MCF 10A (cell line): ENCODE data around the gene ZNF710. TPM values are rescaled to one million over a fixed set of nuclear protein-coding genes. Genes with fewer than 3 reads are reported as not detected.

Experiments used
- BruUV-seq: library from RNA; stranded (reverse); fragments of 400-500 nt; replicated peaks from 2 replicates; lab custom pipeline; 2021; lab: Mats Ljungman, UMichigan
- CTCF ChIA-PET: fragments of 300-600 bp; sonication (Branson Sonifier 250); formaldehyde crosslinking; extraction: SDS; loops from one replicate; lab custom pipeline; 2021; ENCODE audit warnings: antibody characterized with exemption, inconsistent platforms; lab: Yijun Ruan, JAX
- POLR2A ChIA-PET: fragments of 300-600, 350-650 bp; sonication (Branson Sonifier 250); formaldehyde crosslinking; extraction: SDS; loops from one replicate; lab custom pipeline; 2020; ENCODE audit warnings: antibody characterized with exemption, inconsistent platforms; lab: Yijun Ruan, JAX
- DNase-seq: peaks from one replicate; pipeline ENCODE4 v3.0.0-alpha.2; 2018; ENCODE audit not compliant: unreplicated experiment
- H3K27ac Mint-ChIP-seq: one replicate; pipeline ENCODE4 v1.8.0; 2022; ENCODE audit warnings: mild to moderate bottlenecking, low read depth, mixed read lengths; ENCODE audit not compliant: unreplicated experiment
- H3K27me3 Mint-ChIP-seq: one replicate; pipeline ENCODE4 v1.8.0; 2022; ENCODE audit warnings: mixed read lengths; ENCODE audit not compliant: insufficient read depth, unreplicated experiment
- H3K36me3 Mint-ChIP-seq: one replicate; pipeline ENCODE4 v1.8.0; 2022; ENCODE audit warnings: mild to moderate bottlenecking, moderate library complexity, mixed read lengths; ENCODE audit not compliant: insufficient read depth, unreplicated experiment
- H3K4me1 Mint-ChIP-seq: one replicate; pipeline ENCODE4 v1.8.0; 2022; ENCODE audit warnings: mixed read lengths; ENCODE audit not compliant: insufficient read depth, unreplicated experiment
- H3K4me3 Mint-ChIP-seq: one replicate; pipeline ENCODE4 v1.8.0; 2022; ENCODE audit warnings: mild to moderate bottlenecking, moderate library complexity, mixed read lengths; ENCODE audit not compliant: unreplicated experiment
- H3K9me3 Mint-ChIP-seq: one replicate; pipeline ENCODE4 v1.8.0; 2022; ENCODE audit warnings: mixed read lengths; ENCODE audit not compliant: unreplicated experiment
- CTCF ChIP-seq: fragments of 200-600 bp; IDR thresholded peaks from one replicate; pipeline ENCODE4 v1.8.0; 2022; ENCODE audit warnings: antibody characterized with exemption, mild to moderate bottlenecking; ENCODE audit not compliant: unreplicated experiment
- intact Hi-C: fragments of 100-400 bp; cut with micrococcal nuclease; formaldehyde crosslinking; loops from 2 replicates; pipeline ENCODE4 v1.14.1; 2022
- total RNA-seq: library from RNA; stranded (reverse); gene quantifications from 2 replicates; pipeline ENCODE4 v1.2.3, GENCODE V29; 2022

Gene ZNF710
- total RNA-seq, 1 experiment from 2014 or later: 27.3 TPM

GRCh38 chr15:90035840-90036230 is 34.7 kb downstream of the ZNF710 start:
- Mint-ChIP-seq H3K4me1 (peaks cover 57% of the 10 kb centered on the region), H3K9me3 (no peaks in the 10 kb centered on the region), H3K36me3 (peaks cover 18% of the 10 kb centered on the region), H3K27me3 (no peaks in the 10 kb centered on the region), H3K4me3 (no peak overlapping the region), H3K27ac (no peak overlapping the region)
- no TSS peak for BruUV-seq
- CTCF ChIA-PET: interaction anchor here (0.7 to 1.0 kb wide), 4 partner anchors 10 to 138 kb away, joined by 3 read pairs; no protein-coding TSS in a partner anchor
- intact Hi-C loops: no loop called here
- DNase-seq: no peak
- no peak for TF ChIP-seq CTCF
- POLR2A ChIA-PET: interaction anchor here (0.6 to 4.0 kb wide), 5 partner anchors 20 to 896 kb away, joined by 3 to 22 read pairs (median 14); partner anchors contain the start of gene ZNF710

GRCh38 chr15:90036343-90036742 is 35.2 kb downstream of the ZNF710 start:
- peaks cover 62% of the 10 kb centered on the region for H3K4me1 Mint-ChIP-seq
- BruUV-seq: no TSS peak
- TF ChIP-seq CTCF: no peak
- H3K36me3 Mint-ChIP-seq: peaks cover 18% of the 10 kb centered on the region
- intact Hi-C loops: no loop called here
- DNase-seq: no peak
- CTCF ChIA-PET: interaction anchor here (0.5 to 1.0 kb wide), 3 partner anchors 39 to 138 kb away, joined by 3 read pairs; no protein-coding TSS in a partner anchor
- POLR2A ChIA-PET: interaction anchor here (0.6 to 4.0 kb wide), 5 partner anchors 13 to 895 kb away, joined by 3 to 22 read pairs (median 5); no protein-coding TSS in a partner anchor
- H3K27me3 Mint-ChIP-seq: no peaks in the 10 kb centered on the region
- no peaks in the 10 kb centered on the region for H3K9me3 Mint-ChIP-seq
- no peak overlapping the region for H3K27ac Mint-ChIP-seq
- H3K4me3 Mint-ChIP-seq: no peak overlapping the region

GRCh38 chr15:90036806-90037510 is 35.8 kb downstream of the ZNF710 start:
- Mint-ChIP-seq H3K36me3 (peaks cover 18% of the 10 kb centered on the region), H3K27ac (no peak overlapping the region), H3K4me3 (no peak overlapping the region), H3K9me3 (no peaks in the 10 kb centered on the region), H3K4me1 (peaks cover 66% of the 10 kb centered on the region), H3K27me3 (no peaks in the 10 kb centered on the region)
- no peak for TF ChIP-seq CTCF
- no TSS peak for BruUV-seq
- intact Hi-C loops: no loop called here
- DNase-seq: no peak
- CTCF ChIA-PET: interaction anchor here (0.5 to 0.7 kb wide), 2 partner anchors 33 to 50 kb away, joined by 3 read pairs; no protein-coding TSS in a partner anchor
- POLR2A ChIA-PET: interaction anchor here (0.5 to 1.3 kb wide), 4 partner anchors 13 to 463 kb away, joined by 3 to 5 read pairs (median 3); no protein-coding TSS in a partner anchor

- no peaks in the 10 kb centered on the region for H3K27me3 Mint-ChIP-seq
- no peak for DNase-seq
- H3K27ac Mint-ChIP-seq: no peak overlapping the region
- ChIA-PET POLR2A (interaction anchor here (0.5 to 1.3 kb wide), 4 partner anchors 12 to 463 kb away, joined by 3 to 5 read pairs (median 3); no protein-coding TSS in a partner anchor), CTCF (no interaction called here)
- intact Hi-C loops: no loop called here
- H3K4me3 Mint-ChIP-seq: no peak overlapping the region
- H3K36me3 Mint-ChIP-seq: peaks cover 18% of the 10 kb centered on the region
- no peak for TF ChIP-seq CTCF
- no peaks in the 10 kb centered on the region for H3K9me3 Mint-ChIP-seq
- H3K4me1 Mint-ChIP-seq: peaks cover 66% of the 10 kb centered on the region
- BruUV-seq: no TSS peak
Measured at GRCh38 chr15:90037511-90037860, 36.4 kb downstream of the ZNF710 start.
